ENCODE data around the gene ZNF521.

Gene ZNF521

DNA sequence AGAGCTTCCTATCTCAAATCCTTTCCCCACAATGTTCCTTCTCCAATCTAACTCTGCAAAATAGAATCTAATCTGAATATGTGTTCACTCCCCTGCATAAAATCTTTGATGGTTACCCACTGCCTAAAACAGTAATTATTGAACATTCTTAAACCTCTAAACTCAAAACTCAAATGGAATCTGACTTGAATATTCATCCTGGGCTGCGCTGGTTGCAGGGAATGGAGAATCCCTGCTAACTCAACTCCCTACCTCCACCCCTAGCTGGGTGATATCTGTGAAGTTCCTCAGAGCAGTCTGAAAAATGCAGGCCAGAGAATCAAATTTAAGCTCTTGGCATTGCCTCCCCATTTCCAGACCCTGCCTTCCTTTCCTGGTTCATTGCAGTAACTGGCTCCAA is 44.8 kb downstream of the ZNF521 start:
- TF ChIP-seq, protein P1, sequence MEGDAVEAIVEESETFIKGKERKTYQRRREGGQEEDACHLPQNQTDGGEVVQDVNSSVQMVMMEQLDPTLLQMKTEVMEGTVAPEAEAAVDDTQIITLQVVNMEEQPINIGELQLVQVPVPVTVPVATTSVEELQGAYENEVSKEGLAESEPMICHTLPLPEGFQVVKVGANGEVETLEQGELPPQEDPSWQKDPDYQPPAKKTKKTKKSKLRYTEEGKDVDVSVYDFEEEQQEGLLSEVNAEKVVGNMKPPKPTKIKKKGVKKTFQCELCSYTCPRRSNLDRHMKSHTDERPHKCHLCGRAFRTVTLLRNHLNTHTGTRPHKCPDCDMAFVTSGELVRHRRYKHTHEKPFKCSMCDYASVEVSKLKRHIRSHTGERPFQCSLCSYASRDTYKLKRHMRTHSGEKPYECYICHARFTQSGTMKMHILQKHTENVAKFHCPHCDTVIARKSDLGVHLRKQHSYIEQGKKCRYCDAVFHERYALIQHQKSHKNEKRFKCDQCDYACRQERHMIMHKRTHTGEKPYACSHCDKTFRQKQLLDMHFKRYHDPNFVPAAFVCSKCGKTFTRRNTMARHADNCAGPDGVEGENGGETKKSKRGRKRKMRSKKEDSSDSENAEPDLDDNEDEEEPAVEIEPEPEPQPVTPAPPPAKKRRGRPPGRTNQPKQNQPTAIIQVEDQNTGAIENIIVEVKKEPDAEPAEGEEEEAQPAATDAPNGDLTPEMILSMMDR (IDR thresholded peaks at IDR 0.05; ENCODE audit: low read depth, low read length) = no peak
- DNase-seq (ENCODE audit: extremely low read depth, low read depth) = no peak

DNA sequence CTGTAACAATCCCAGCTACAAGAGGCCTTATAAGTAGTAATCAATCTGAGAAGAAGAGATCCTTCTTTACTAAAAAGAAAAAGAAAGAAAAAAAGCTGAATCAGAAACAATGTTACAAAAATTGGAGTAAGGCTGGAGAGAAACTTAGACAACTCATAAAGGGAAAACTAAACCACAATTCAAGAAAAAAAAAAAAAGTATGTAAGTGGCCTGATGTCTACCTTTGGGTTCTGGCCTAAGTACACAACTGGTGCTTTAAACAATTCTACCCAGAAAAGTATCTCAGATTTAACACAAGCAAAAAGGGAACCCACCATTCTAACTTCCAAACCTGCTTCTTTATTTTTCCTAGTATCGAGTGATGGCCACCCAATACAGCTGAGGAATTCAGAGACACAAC is 45.3 kb downstream of the ZNF521 start:
- DNase-seq (ENCODE audit: extremely low read depth, low read depth) = no peak

DNA sequence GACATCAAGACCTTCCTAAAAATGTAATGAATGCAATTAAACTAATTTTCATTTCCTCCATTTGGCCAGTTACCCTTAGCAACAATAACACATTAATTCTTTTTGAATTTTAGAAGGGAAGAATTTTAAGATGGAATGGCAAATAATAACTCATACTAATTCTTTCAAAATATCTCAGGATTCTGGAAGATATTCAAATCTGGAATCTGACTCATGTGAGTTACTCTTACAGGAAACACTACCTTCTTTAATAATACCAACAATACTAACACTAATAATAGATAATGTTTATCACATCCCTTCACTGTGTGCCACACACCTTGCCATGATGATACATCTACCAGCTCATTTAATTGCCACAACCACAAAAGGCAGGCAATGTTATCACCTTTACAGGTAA is 46.4 kb downstream of the ZNF521 start:
- DNase-seq (ENCODE audit: extremely low read depth, low read depth) = no peak

More for the DNA sequence above, 45.3 kb downstream of the ZNF521 start:
- TF ChIP-seq, protein P1 (IDR thresholded peaks at IDR 0.05; ENCODE audit: low read depth, low read length) = no peak

GRCh38 chr18:25300492-25300891 is 51.5 kb downstream of the ZNF521 start:
- TF ChIP-seq, protein P1 (IDR thresholded peaks at IDR 0.05; ENCODE audit: low read depth, low read length) = no peak
- DNase-seq (ENCODE audit: extremely low read depth, low read depth) = no peak

More for the DNA sequence above, 46.4 kb downstream of the ZNF521 start:
- TF ChIP-seq, protein P1 (IDR thresholded peaks at IDR 0.05; ENCODE audit: low read depth, low read length) = no peak

GRCh38 chr18:25299426-25300300 is 52.3 kb downstream of the ZNF521 start:
- DNase-seq (ENCODE audit: extremely low read depth, low read depth) = peak; percentile 41
- TF ChIP-seq, protein P1 (IDR thresholded peaks at IDR 0.05; ENCODE audit: low read depth, low read length) = no peak

DNA sequence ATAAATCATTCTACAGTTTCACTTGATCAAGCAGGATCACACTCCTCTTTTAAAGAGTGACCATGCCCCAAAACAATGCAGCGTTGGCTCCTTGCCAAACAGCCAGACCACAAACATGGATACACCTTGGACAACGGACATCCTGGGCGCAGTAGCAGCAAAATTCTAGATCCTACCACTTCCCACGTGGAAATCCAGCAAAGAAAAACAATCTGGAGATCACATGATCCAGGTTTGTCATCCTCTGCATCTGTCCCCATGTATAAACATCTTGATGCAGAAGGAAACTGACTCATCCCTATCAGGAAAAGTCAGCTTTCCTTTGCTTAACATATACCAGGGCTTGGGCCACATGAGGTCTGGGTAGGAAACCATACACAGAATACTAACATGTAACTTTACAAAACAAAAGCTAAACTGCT is 53.1 kb downstream of the ZNF521 start:
- DNase-seq (ENCODE audit: extremely low read depth, low read depth) = peak; percentile 66
- TF ChIP-seq, protein P1 (IDR thresholded peaks at IDR 0.05; ENCODE audit: low read depth, low read length) = no peak

GRCh38 chr18:25295624-25296138 is 56.3 kb downstream of the ZNF521 start:
- TF ChIP-seq, protein P1 (IDR thresholded peaks at IDR 0.05; ENCODE audit: low read depth, low read length) = no peak
- no peak for DNase-seq (ENCODE audit: extremely low read depth, low read depth)

All from AG09319 (cell line).